DND-41 (cell line): ENCODE data around the gene SPATS2.
"Not testable (repeated sequence)": the region's sequence is repeated elsewhere in the genome, so short reads cannot be mapped to it uniquely, and the experiment has no call there.

Source experiments
- ATAC-seq: fragments of 200-7000 bp; cut with Tn5 transposase; 3 replicates; pipeline ENCODE4 v1.9.1; 2021; ENCODE audit warnings: low read depth; ENCODE audit not compliant: insufficient read depth
- DNase-seq: peaks from one replicate; pipeline ENCODE4 v3.0.0-alpha.2; 2020
- H2AFZ ChIP-seq: 2 replicates; pipeline ENCODE4 v1.6.0; 2012; ENCODE audit warnings: low read depth, low read length
- H3K27ac ChIP-seq: 2 replicates; pipeline ENCODE4 v1.5.1; 2012; ENCODE audit warnings: low read length, inconsistent platforms
- H3K27me3 ChIP-seq: fragments of 200-600 bp; sonication (generic); 2 replicates; pipeline ENCODE4 v1.6.0; 2012; ENCODE audit warnings: low read length, mild to moderate bottlenecking, inconsistent platforms; ENCODE audit not compliant: insufficient read depth, poor library complexity
- H3K36me3 ChIP-seq: 2 replicates; pipeline ENCODE4 v1.5.1; 2012; ENCODE audit warnings: low read length, inconsistent platforms; ENCODE audit not compliant: insufficient read depth
- H3K4me1 ChIP-seq: 2 replicates; pipeline ENCODE4 v1.5.1; 2012; ENCODE audit warnings: mild to moderate bottlenecking, low read length; ENCODE audit not compliant: insufficient read depth
- H3K4me2 ChIP-seq: 2 replicates; pipeline ENCODE4 v1.6.0; 2012; ENCODE audit warnings: mild to moderate bottlenecking, moderate library complexity, low read length, inconsistent platforms; ENCODE audit not compliant: insufficient read depth
- H3K4me3 ChIP-seq, 2 experiments: fragments of 200-600 bp in 1 of 2; shearing (Covaris generic) in 1 of 2; 2 replicates each; pipeline ENCODE4 v1.5.1; 2012 to 2016; ENCODE audit warnings: inconsistent platforms in 2 of 2, low read length in 2 of 2, mild to moderate bottlenecking in 2 of 2, low read depth in 1 of 2, moderate library complexity in 1 of 2
- H3K79me2 ChIP-seq: 2 replicates; pipeline ENCODE4 v1.6.0; 2012; ENCODE audit warnings: low read length, inconsistent platforms; ENCODE audit not compliant: insufficient read depth
- H3K9ac ChIP-seq: 2 replicates; pipeline ENCODE4 v1.6.0; 2012; ENCODE audit warnings: low read depth, mild to moderate bottlenecking, inconsistent platforms, low read length, moderate library complexity
- H3K9me3 ChIP-seq: 2 replicates; pipeline ENCODE4 v1.5.1; 2012; ENCODE audit warnings: low read length, moderate library complexity, mild to moderate bottlenecking, inconsistent platforms; ENCODE audit not compliant: insufficient read depth, severe bottlenecking
- H4K20me1 ChIP-seq: 2 replicates; pipeline ENCODE4 v1.6.0; 2012; ENCODE audit warnings: low read length; ENCODE audit not compliant: insufficient read depth
- CTCF ChIP-seq: IDR thresholded peaks from 2 replicates; pipeline ENCODE4 v1.5.1; 2012; ENCODE audit warnings: borderline replicate concordance, low read length, moderate library complexity, mild to moderate bottlenecking; ENCODE audit not compliant: poor library complexity, severe bottlenecking; ENCODE audit errors: extremely low read depth
- EZH2 ChIP-seq: IDR thresholded peaks from 3 replicates; pipeline ENCODE4 v1.6.1; 2012; ENCODE audit warnings: borderline replicate concordance, low read depth, mild to moderate bottlenecking, moderate library complexity, low read length, inconsistent platforms; ENCODE audit not compliant: severe bottlenecking

The SPATS2 gene

DNA sequence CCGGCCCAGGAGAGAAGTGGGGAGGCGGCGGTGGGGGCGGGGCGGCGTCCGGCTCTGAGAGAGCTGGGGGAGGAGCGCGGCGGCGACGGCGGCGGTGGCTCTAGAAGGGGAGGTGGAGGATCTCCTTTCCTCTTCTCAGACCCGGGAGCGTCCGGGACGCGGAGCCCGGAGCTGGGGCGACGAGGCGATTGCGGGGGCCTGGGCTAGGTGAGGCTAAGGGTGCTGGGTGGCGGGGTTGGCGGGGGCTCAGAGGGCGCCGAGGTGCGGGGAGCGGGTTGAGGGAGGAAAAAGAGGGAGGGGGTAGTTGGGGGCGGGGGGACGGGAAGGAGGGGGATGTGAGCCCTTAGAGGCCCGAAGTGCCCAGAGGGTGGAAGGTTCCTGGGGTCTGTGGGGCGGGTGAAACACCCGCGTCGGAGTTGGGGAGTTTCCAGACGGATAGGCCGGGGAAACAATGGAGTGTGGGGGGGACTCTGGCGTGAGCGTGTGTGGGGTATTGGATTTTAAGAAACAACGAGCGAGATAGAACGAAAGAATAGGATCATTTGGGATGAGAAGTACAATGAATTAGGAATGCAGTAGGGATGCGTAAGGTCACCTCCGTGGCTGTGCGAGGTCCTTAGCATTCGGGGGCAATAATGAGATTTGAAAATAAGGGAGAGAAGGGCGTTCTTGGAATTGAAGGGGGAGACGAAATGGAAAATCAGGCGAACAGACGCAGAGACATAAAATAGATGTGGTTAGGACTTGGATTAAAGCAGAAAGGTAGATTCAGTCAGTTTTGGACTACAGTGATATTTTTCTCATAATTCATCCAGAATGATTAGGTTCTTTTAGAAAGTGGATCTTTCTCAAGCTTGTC lies at the start of gene SPATS2:
SPATS2 (plus strand) TSS at position 82 of the 859 bp plus-strand sequence. CDS start 93,551 bp downstream, outside the sequence.
- Histone ChIP-seq H3K36me3 (no peaks in the 10 kb centered on the region; the same call in none of the 2 replicates), H3K4me3 (peak within 1 kb of the TSS; percentile 37 to 73), H4K20me1 (no peaks in the 10 kb centered on the region; the same call in 1 of the 2 replicates), H3K9ac (peak within 1 kb of the TSS; percentile 96), H3K4me2 (peak within 1 kb of the TSS; percentile 86), H2AFZ (peak within 1 kb of the TSS; percentile 88), H3K27ac (peak within 1 kb of the TSS; percentile 96), H3K27me3 (no peaks in the 10 kb centered on the region), H3K4me1 (peaks cover 35% of the 10 kb centered on the region), H3K79me2 (peaks cover 62% of the 10 kb centered on the region), H3K9me3 (no peaks in the 10 kb centered on the region)
- peak; percentile 9; the same call in 2 of the 3 replicates for ATAC-seq
- DNase-seq: no peak
- no peak for TF ChIP-seq EZH2
- TF ChIP-seq CTCF: no peak

DNA sequence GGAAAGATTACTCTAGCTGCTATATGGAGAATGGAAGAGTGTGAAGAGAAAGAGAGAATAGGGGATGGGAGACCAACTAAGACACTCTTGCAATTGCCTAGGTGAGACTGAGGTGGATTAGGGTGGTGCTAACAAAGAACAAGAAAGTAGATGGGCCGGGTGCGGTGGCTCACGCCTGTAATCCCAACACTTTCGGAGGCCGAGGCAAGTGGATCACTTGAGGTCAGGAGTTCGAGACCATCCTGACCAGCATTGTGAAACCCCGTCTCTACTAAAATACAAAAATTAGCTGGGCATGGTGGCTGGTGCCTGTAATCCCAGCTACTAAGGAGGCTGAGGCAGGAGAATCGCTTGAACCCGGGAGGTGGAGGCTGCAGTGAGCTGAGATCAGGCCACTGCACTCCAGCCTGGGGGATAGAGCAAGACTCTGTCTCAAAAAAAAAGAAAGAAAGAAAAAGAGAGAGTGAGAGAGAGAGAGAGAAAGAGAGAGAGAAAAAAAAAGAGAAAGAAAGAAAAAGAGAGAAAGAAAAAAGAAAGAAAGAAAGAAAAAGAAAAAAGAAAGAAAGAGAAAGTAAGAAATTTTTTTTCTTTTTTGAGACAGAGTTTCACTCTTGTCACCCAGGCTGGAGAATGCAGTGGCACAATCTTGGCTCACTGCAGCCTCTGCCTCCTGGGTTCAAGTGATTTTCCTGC lies 46.7 kb upstream of the SPATS2 start:
- H4K20me1 ChIP-seq, H3K4me2 ChIP-seq, ATAC-seq, H3K4me3 ChIP-seq, H3K9me3 ChIP-seq, DNase-seq, H3K27ac ChIP-seq, H3K27me3 ChIP-seq, H3K9ac ChIP-seq, H2AFZ ChIP-seq: not testable (repeated sequence)
- H3K79me2 ChIP-seq: peaks cover 26% of the 10 kb centered on the region
- peaks cover 17% of the 10 kb centered on the region for H3K36me3 ChIP-seq
- peaks cover 31% of the 10 kb centered on the region for H3K4me1 ChIP-seq

- peaks cover 37% of the 10 kb centered on the region for H3K4me1 ChIP-seq
- peaks cover 35% of the 10 kb centered on the region for H3K36me3 ChIP-seq
- H4K20me1 ChIP-seq: 0 out of 2 replicates have a peak, but pooled peaks cover 3% of the 10 kb centered on the region
- TF ChIP-seq CTCF: no peak
- H2AFZ ChIP-seq: peak overlapping the region; percentile 97
- peak overlapping the region; percentile 95 for H3K4me2 ChIP-seq
- no peaks in the 10 kb centered on the region for H3K9me3 ChIP-seq
- H3K4me3 ChIP-seq: peak overlapping the region; percentile 73; a peak in 3 of 4 replicates
- H3K27me3 ChIP-seq: no peaks in the 10 kb centered on the region
- peak overlapping the region; percentile 95 for H3K27ac ChIP-seq
- peaks cover 28% of the 10 kb centered on the region for H3K79me2 ChIP-seq
- no peak; the same call in 2 of the 3 replicates for ATAC-seq
- peak overlapping the region; percentile 69 for H3K9ac ChIP-seq
- no peak for DNase-seq
Measured at GRCh38 chr12:49322367-49322707, 44.9 kb upstream of the SPATS2 start.
